HuH-7.5 (cell line): Measurements from ENCODE around the gene OR51B4.
"Not testable (repeated sequence)": the region's sequence is repeated elsewhere in the genome, so short reads cannot be mapped to it uniquely, and the experiment has no call there.

Experiments
- DNase-seq: peaks from one replicate; pipeline ENCODE4 v3.0.0; 2011; ENCODE audit warnings: low spot score

OR51B4 gene

DNA sequence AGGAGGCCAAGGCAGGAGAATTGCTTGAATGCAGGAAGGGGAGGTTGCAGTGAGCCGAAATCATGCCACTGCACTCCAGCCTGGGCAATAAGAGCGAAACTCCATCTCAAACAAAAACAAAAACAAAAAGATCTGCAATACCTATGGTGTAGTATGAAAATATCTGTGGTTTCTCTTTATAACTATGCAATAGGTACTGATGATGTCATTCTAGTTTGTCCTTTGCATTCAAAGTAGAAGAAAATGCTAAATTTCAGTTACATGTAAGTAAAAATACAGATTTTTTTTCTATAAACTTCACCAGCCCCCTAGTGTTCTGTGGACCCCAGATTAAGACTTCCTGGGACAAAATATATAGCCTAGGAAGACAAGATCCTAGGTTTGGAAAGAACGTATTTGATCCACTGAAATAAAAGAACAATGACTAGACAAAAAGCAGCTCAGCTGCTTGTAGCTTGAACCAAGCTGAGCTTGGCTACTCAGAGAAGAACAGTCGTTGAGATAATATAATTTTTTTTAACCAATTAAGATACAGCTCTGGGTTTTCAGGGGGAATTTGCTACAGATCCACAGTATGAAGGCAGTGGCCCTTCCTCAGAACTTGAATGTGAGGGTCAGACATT lies 29.2 kb downstream of the OR51B4 start:
- no peak for DNase-seq

GRCh38 chr11:5269715-5270147 lies 32.0 kb downstream of the OR51B4 start, which contains the start of gene HBE1:
HBE1 (minus strand) TSS chr11:5269945; CDS start chr11:5269890, 55 bp downstream.
- DNase-seq, result no peak

- DNase-seq, result no peak
Measured at GRCh38 chr11:5267033-5267563, 34.6 kb downstream of the OR51B4 start.

DNA sequence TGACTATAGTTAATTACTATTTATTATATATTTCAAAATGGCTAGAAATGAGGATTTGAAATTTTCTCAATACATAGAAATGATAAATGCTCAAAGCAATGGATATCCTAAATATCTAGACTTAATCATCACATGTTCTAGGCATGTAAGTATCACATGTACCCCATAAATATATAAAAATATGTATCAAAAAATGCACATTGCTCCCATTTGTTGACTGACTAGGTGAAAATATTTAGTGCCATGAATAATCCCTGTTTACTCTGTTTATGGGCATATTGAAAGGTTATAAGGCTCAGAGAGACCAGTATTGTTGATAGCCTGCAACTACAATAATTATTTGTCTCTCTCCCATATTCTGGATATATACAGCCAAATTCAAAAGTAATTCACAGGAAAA lies 35.1 kb downstream of the OR51B4 start:
- no peak for DNase-seq

DNA sequence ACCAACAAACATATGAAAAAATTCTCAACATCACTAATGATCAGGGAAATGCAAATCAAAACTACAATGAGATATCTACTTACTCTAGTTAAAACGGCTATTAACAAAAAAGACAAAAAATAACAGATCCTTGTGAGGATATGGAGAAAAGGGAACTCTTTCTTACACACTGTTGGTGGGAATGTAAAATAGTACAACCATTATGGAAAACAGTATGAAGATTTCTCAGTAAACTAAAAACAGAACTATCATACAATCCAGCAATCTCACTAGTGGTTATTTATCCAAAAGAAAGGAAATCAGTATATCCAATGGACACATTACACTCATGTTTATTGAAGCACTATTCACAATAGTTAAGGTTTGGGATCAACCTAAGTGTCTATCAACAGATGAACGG lies 35.9 kb downstream of the OR51B4 start:
- no peak for DNase-seq

DNA sequence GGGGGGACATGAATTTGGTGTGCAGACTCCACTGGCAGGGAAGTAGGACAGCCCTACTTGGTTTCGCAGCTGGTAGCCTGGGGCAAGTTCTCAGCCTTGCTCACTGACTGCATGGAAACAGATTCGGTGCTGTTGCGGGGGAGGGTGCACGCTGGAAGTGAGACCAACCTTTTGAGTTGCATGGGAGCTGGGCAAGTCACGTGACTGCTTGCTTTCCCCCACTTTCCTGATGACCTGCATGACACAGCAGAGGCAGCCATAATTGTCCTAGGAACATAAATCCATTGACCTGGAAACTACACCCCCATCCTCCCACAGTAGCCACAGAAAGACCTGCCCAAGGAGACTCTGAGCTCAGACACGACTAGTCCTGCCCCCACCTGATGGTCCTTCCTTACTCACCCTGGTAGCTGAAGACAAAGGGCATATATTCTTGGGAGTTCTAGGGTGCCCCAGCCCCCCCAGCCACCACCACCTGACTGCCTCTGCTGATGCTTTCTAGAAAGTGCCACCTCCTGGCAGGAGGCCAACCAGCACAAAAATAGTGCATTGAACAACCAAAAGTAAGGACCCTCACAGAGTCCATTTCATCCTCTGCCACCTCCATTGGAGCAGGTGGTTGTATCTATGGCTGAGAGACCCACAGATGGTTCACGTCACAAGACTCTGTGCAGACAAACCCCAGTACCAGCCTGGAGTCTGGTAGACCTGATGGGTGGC lies 43.0 kb downstream of the OR51B4 start:
- no peak for DNase-seq

- DNase-seq, result no peak
Measured at GRCh38 chr11:5257296-5257695, 44.5 kb downstream of the OR51B4 start.

DNA sequence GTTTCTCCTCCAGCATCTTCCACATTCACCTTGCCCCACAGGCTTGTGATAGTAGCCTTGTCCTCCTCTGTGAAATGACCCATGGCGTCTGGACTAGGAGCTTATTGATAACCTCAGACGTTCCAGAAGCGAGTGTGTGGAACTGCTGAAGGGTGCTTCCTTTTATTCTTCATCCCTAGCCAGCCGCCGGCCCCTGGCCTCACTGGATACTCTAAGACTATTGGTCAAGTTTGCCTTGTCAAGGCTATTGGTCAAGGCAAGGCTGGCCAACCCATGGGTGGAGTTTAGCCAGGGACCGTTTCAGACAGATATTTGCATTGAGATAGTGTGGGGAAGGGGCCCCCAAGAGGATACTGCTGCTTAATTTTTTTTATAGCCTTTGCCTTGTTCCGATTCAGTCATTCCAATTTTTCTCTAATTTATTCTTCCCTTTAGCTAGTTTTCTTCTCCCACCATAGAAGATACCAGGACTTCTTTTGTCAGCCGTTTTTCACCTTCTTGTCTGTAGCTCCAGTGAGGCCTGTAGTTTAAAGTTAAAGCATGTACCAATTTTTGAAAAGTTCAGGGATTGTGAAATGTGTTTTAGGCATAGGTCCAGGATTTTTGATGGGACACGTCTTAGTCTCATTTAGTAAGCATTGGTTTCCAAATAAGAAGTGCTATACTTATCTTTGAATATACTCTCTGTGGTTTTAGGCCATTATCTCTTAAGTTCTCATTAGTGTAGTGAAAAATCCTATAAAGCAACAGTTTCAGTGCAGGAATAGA lies 46.9 kb downstream of the OR51B4 start, which contains the start of gene HBG2:
HBG2 (minus strand) TSS at position 136 of the 768 bp plus-strand sequence; CDS start at position 83, 53 bp downstream.
- not testable (repeated sequence) for DNase-seq

DNA sequence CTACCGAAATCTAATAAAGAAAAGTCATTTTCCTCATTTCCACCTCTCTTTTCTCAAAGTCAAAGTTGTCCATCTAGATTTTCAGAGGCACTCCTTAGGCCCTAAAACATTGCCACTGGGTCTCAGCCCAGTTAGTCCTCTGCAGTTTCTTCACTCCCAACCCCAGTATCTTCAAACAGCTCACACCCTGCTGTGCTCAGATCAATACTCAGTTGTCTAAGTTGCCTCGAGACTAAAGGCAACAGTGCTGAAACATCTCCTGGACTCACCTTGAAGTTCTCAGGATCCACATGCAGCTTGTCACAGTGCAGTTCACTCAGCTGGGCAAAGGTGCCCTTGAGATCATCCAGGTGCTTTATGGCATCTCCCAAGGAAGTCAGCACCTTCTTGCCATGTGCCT lies 47.7 kb downstream of the OR51B4 start:
- not testable (repeated sequence) for DNase-seq

GRCh38 chr11:5253440-5253839 lies 48.3 kb downstream of the OR51B4 start:
- not testable (repeated sequence) for DNase-seq

- no peak for DNase-seq
Measured at GRCh38 chr11:5252919-5253265, 48.9 kb downstream of the OR51B4 start.

- no peak for DNase-seq
Measured at GRCh38 chr11:5252192-5252918, 49.4 kb downstream of the OR51B4 start.

- DNase-seq, result no peak
Measured at GRCh38 chr11:5251746-5252145, 50.0 kb downstream of the OR51B4 start.
